CD4-positive, alpha-beta T cell (primary cell): Measurements from ENCODE around the gene CNTF. TPM values are rescaled to one million over a fixed set of nuclear protein-coding genes. Genes with fewer than 3 reads are reported as not detected.
A peak's percentile ranks its signal among the peaks of the same experiment; 100 is the strongest.

Source experiments
- ATAC-seq: fragments of 200-7000 bp; cut with Tn5 transposase; one replicate; pipeline ENCODE4 v1.10.0; 2022; ENCODE audit warnings: mild to moderate bottlenecking; ENCODE audit not compliant: poor library complexity
- CTCF ChIA-PET: fragments of 350-600 bp; sonication (Branson Sonifier 250); formaldehyde crosslinking; loops from one replicate; lab custom pipeline; 2021; ENCODE audit warnings: antibody characterized with exemption, inconsistent platforms; lab: Charles Lee
- POLR2A ChIA-PET: fragments of 350-600 bp; sonication (Branson Sonifier 250); formaldehyde crosslinking; loops from one replicate; lab custom pipeline; 2021; ENCODE audit warnings: antibody characterized with exemption, inconsistent platforms; lab: Charles Lee
- DNase-seq, 14 experiments: peaks; one replicate each; pipeline ENCODE4 v3.0.0-alpha.2; 2013 to 2020; ENCODE audit warnings: mixed read lengths in 2 of 14
- H3K27ac ChIP-seq, 2 donors: one replicate each; pipeline versions ENCODE4 v1.5.1 to v1.7.0; 2013; ENCODE audit warnings: low read length in 2 of 2, low read depth in 1 of 2, mild to moderate bottlenecking in 1 of 2
- H3K27me3 ChIP-seq, 2 experiments: 1 replicate in 1 of 2; 2 replicates in 1 of 2; pipeline versions ENCODE4 v1.6.1 to v1.7.0; 2013; ENCODE audit warnings: low read length in 2 of 2, control low read depth in 1 of 2, mild to moderate bottlenecking in 1 of 2, moderate library complexity in 1 of 2; ENCODE audit not compliant: insufficient read depth in 2 of 2, control insufficient read depth in 1 of 2
- H3K36me3 ChIP-seq: one replicate; pipeline ENCODE4 v1.6.1; 2013; ENCODE audit warnings: low read length, control low read depth; ENCODE audit not compliant: insufficient read depth
- H3K4me1 ChIP-seq: one replicate; pipeline ENCODE4 v1.6.1; 2013; ENCODE audit warnings: low read length, control low read depth; ENCODE audit not compliant: insufficient read depth
- H3K4me3 ChIP-seq: one replicate; pipeline ENCODE4 v1.5.1; 2013; ENCODE audit warnings: mild to moderate bottlenecking, low read length, moderate library complexity
- H3K9me3 ChIP-seq, 2 experiments: 1 replicate in 1 of 2; 2 replicates in 1 of 2; pipeline versions ENCODE4 v1.6.1 to v1.7.0; 2013; ENCODE audit warnings: low read length in 2 of 2, mild to moderate bottlenecking in 2 of 2, control low read depth in 1 of 2, moderate library complexity in 1 of 2; ENCODE audit not compliant: control insufficient read depth in 1 of 2, insufficient read depth in 1 of 2
- H3K27ac Mint-ChIP-seq: one replicate; pipeline ENCODE4 v1.8.0; 2020; ENCODE audit warnings: mixed read lengths
- H3K27me3 Mint-ChIP-seq: one replicate; pipeline ENCODE4 v1.8.0; 2021; ENCODE audit warnings: mixed read lengths
- H3K36me3 Mint-ChIP-seq: one replicate; pipeline ENCODE4 v1.8.0; 2021; ENCODE audit warnings: low read depth, mixed read lengths
- H3K4me1 Mint-ChIP-seq: one replicate; pipeline ENCODE4 v1.8.0; 2021; ENCODE audit warnings: low read depth, mixed read lengths
- H3K4me3 Mint-ChIP-seq: one replicate; pipeline ENCODE4 v1.8.0; 2020; ENCODE audit warnings: mild to moderate bottlenecking, mixed read lengths
- H3K9me3 Mint-ChIP-seq: one replicate; pipeline ENCODE4 v1.8.0; 2020; ENCODE audit warnings: mixed read lengths
- CTCF ChIP-seq: fragments of 200-600 bp; IDR thresholded peaks from one replicate; pipeline ENCODE4 v1.8.0; 2022; ENCODE audit warnings: antibody characterized with exemption, mild to moderate bottlenecking
- intact Hi-C, 2 experiments: fragments of 100-400 bp; cut with DNase I in 1 of 2; cut with micrococcal nuclease in 1 of 2; formaldehyde crosslinking; loops; one replicate each; pipeline versions ENCODE4 v1.15.1 to v1.9.0; 2023 to 2025; cut with DNase I, micrococcal nuclease
- total RNA-seq, 174 experiments: library from RNA in 2 of 174; stranded (reverse) in 2 of 174; gene quantifications; one replicate each; pipeline ENCODE4 v1.2.3 and lab custom pipeline; 2021 to 2026

CNTF gene
- total RNA-seq, 2 experiments from 2014 or later, result 3.1 to 3.9 TPM

DNA sequence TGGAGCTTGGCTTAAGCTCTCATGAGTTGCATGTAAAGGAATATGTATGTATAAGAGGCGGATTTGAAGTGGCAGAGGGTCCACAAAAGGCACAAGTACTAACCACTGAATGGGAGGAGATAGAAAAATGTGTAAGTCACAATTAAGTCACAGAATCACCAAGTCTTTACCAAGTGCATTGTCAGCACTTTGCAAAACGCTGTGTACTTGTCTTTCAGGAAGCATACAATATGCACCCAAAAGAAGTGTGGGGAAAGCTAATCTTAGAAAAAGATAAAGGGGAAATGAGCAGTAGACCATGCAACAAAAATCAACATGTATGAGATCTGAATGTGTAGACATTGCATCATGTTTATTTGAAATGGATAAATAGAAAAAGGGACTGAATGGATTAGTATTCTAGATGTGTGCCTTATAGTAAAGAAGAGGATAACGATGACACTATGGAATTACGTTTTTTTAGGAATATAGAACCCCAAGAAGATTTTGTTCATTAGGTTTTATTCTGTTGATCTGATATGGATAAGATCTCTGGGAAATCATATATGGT is 4.5 kb downstream of the CNTF start:
- no peak overlapping the region for H3K27ac ChIP-seq
- Mint-ChIP-seq H3K4me3 (no peak overlapping the region), H3K27ac (peak overlapping the region; percentile 24), H3K27me3 (no peaks in the 10 kb centered on the region), H3K36me3 (peaks cover 27% of the 10 kb centered on the region), H3K9me3 (no peaks in the 10 kb centered on the region), H3K4me1 (peaks cover 7% of the 10 kb centered on the region)
- no peaks in the 10 kb centered on the region for H3K9me3 ChIP-seq
- H3K4me1 ChIP-seq, result no peaks in the 10 kb centered on the region
- H3K27me3 ChIP-seq, result no peaks in the 10 kb centered on the region
- TF ChIP-seq CTCF, result no peak
- no peak overlapping the region for H3K4me3 ChIP-seq
- ChIA-PET CTCF (no interaction called here), POLR2A (no interaction called here)
- ATAC-seq (no peak), DNase-seq (no peak)
- intact Hi-C loops, result no loop called here
- peaks cover 36% of the 10 kb centered on the region for H3K36me3 ChIP-seq

GRCh38 chr11:58628446-58628845 is 6.0 kb downstream of the CNTF start:
- DNase-seq (no peak), ATAC-seq (no peak)
- intact Hi-C loops, result no loop called here
- CTCF ChIA-PET, result interaction anchor here (0.9 to 2.9 kb wide), 2 partner anchors 29 to 60 kb away, joined by 3 to 28 read pairs; no protein-coding TSS in a partner anchor
- Mint-ChIP-seq H3K9me3 (no peaks in the 10 kb centered on the region), H3K27me3 (no peaks in the 10 kb centered on the region), H3K27ac (peak overlapping the region; percentile 24), H3K36me3 (peaks cover 13% of the 10 kb centered on the region), H3K4me1 (peaks cover 5% of the 10 kb centered on the region), H3K4me3 (no peak overlapping the region)
- POLR2A ChIA-PET, result no interaction called here
- Histone ChIP-seq H3K36me3 (peaks cover 23% of the 10 kb centered on the region), H3K4me1 (no peaks in the 10 kb centered on the region), H3K27me3 (no peaks in the 10 kb centered on the region), H3K9me3 (no peaks in the 10 kb centered on the region), H3K27ac (no peak overlapping the region), H3K4me3 (no peak overlapping the region)
- no peak for TF ChIP-seq CTCF

- no peaks in the 10 kb centered on the region for H3K9me3 ChIP-seq
- H3K27me3 ChIP-seq, result no peaks in the 10 kb centered on the region
- no peak overlapping the region for H3K4me3 ChIP-seq
- H3K27ac Mint-ChIP-seq, result peak overlapping the region; percentile 61
- POLR2A ChIA-PET, result interaction anchor here (1.0 to 2.1 kb wide), 5 partner anchors 9 to 67 kb away, joined by 3 to 15 read pairs (median 6); no protein-coding TSS in a partner anchor
- DNase-seq, result peak in 5 of 14 experiments; percentile 3 to 63 (median 41)
- CTCF ChIA-PET, result interaction anchor here (1.2 to 2.9 kb wide), 7 partner anchors 20 to 75 kb away, joined by 3 to 28 read pairs (median 5); partner anchors contain the start of gene LPXN
- H3K27me3 Mint-ChIP-seq, result no peaks in the 10 kb centered on the region
- H3K36me3 Mint-ChIP-seq, result no peaks in the 10 kb centered on the region
- H3K27ac ChIP-seq, result no peak overlapping the region
- H3K4me1 Mint-ChIP-seq, result peaks cover 5% of the 10 kb centered on the region
- ATAC-seq, result peak; percentile 56
- no peak overlapping the region for H3K4me3 Mint-ChIP-seq
- H3K9me3 Mint-ChIP-seq, result no peaks in the 10 kb centered on the region
- intact Hi-C loops, result loop anchor here in 1 of 2 experiments (5.0 kb wide), 1 partner anchor 63 kb away; no protein-coding TSS in a partner anchor
- peaks cover 9% of the 10 kb centered on the region for H3K36me3 ChIP-seq
- TF ChIP-seq CTCF, result peak; percentile 54
- H3K4me1 ChIP-seq, result no peaks in the 10 kb centered on the region
Measured at GRCh38 chr11:58629857-58630256, 7.4 kb downstream of the CNTF start.
